ENCODE data around the gene CHI3L1. TPM values are rescaled to one million over a fixed set of nuclear protein-coding genes. Genes with fewer than 3 reads are reported as not detected.

The CHI3L1 gene
- polyA plus RNA-seq, 1 of the 3 experiments (the other 2 are of a cell fraction) = not detected

GRCh38 chr1:203138066-203138465, 48.4 kb downstream of the CHI3L1 start:
- Histone ChIP-seq H3F3A (replicated peaks; ENCODE audit: insufficient read depth) (no peaks in the 10 kb centered on the region), H3K9ac (no peak overlapping the region), H3K4me3 (ENCODE audit: low read depth in 2 of 2, low read length in 1 of 2) (no peak overlapping the region), H3K9me2 (no peaks in the 10 kb centered on the region), H3K36me3 (replicated peaks in 1 of 2; ENCODE audit: control insufficient read depth in 1 of 2, insufficient read depth in 2 of 2, low read length in 1 of 2) (no peaks in the 10 kb centered on the region), H3K4me2 (no peak overlapping the region), H3K27me3 (ENCODE audit: insufficient read depth) (no peaks in the 10 kb centered on the region), H3K9me3 (no peaks in the 10 kb centered on the region), H2AFZ (ENCODE audit: low read depth) (no peak overlapping the region), H3K4me1 (ENCODE audit: control insufficient read depth in 1 of 2, insufficient read depth in 2 of 2, low read depth in 1 of 2, low read length in 1 of 2) (peaks cover 0 to 20% of the 10 kb centered on the region in 2 experiments; a peak in 1 of 4 replicates), H3K27ac (ENCODE audit: low read depth in 2 of 2, low read length in 1 of 2) (no peak overlapping the region), H3K79me2 (ENCODE audit: insufficient read depth) (no peaks in the 10 kb centered on the region), H4K20me1 (ENCODE audit: insufficient read depth) (no peaks in the 10 kb centered on the region)
- CTCF ChIA-PET = interaction anchor here (1.0 to 1.8 kb wide), 5 partner anchors 9 to 130 kb away, joined by 4 to 9 read pairs (median 5); no protein-coding TSS in a partner anchor
- POLR2A ChIA-PET = no interaction called here
- WGBS (ENCODE audit: low lambda C conversion rate) = 75% methylated on average over 3 of the region's 3 CpGs
- TF ChIP-seq, protein P1, sequence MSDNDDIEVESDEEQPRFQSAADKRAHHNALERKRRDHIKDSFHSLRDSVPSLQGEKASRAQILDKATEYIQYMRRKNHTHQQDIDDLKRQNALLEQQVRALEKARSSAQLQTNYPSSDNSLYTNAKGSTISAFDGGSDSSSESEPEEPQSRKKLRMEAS (IDR thresholded peaks at IDR 0.05; ENCODE audit: low read depth) = no peak
- TF ChIP-seq POLR2AphosphoS5 (IDR thresholded peaks at IDR 0.05; ENCODE audit: low read depth, low read length) (no peak), EZH2phosphoT487 (IDR thresholded peaks at IDR 0.05; ENCODE audit: borderline replicate concordance, low read depth) (no peak), FOSL2 (IDR thresholded peaks at IDR 0.05; ENCODE audit: borderline replicate concordance, low read depth) (no peak), GATA2 (CRISPR knock-in tag; IDR thresholded peaks at IDR 0.05) (no peak), TEAD4 (IDR thresholded peaks at IDR 0.05; ENCODE audit: borderline replicate concordance, insufficient read depth) (no peak), EP300 (IDR thresholded peaks at IDR 0.05; ENCODE audit: borderline replicate concordance in 1 of 2, low read depth in 1 of 2, low read length in 1 of 2) (no peak), CTCF (IDR thresholded peaks at IDR 0.05) (no peak), SMC3 (IDR thresholded peaks at IDR 0.05; ENCODE audit: low read depth, low read length) (no peak), JUND (IDR thresholded peaks at IDR 0.05) (no peak), TAF1 (IDR thresholded peaks at IDR 0.05; ENCODE audit: borderline replicate concordance, low read depth, low read length) (no peak)
- TF ChIP-seq, protein P2, sequence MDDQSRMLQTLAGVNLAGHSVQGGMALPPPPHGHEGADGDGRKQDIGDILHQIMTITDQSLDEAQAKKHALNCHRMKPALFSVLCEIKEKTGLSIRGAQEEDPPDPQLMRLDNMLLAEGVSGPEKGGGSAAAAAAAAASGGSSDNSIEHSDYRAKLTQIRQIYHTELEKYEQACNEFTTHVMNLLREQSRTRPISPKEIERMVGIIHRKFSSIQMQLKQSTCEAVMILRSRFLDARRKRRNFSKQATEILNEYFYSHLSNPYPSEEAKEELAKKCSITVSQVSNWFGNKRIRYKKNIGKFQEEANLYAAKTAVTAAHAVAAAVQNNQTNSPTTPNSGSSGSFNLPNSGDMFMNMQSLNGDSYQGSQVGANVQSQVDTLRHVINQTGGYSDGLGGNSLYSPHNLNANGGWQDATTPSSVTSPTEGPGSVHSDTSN (IDR thresholded peaks at IDR 0.05) = no peak
- TF ChIP-seq, protein P3, sequence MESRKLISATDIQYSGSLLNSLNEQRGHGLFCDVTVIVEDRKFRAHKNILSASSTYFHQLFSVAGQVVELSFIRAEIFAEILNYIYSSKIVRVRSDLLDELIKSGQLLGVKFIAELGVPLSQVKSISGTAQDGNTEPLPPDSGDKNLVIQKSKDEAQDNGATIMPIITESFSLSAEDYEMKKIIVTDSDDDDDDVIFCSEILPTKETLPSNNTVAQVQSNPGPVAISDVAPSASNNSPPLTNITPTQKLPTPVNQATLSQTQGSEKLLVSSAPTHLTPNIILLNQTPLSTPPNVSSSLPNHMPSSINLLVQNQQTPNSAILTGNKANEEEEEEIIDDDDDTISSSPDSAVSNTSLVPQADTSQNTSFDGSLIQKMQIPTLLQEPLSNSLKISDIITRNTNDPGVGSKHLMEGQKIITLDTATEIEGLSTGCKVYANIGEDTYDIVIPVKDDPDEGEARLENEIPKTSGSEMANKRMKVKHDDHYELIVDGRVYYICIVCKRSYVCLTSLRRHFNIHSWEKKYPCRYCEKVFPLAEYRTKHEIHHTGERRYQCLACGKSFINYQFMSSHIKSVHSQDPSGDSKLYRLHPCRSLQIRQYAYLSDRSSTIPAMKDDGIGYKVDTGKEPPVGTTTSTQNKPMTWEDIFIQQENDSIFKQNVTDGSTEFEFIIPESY (IDR thresholded peaks at IDR 0.05; ENCODE audit: borderline replicate concordance, low read depth) = no peak
- DNase-seq = no peak

Data from SK-N-SH (cell line).